ENCODE data around the gene RTF1. TPM values are rescaled to one million over a fixed set of nuclear protein-coding genes. Genes with fewer than 3 reads are reported as not detected.
"Not testable (repeated sequence)": the region's sequence is repeated elsewhere in the genome, so short reads cannot be mapped to it uniquely, and the experiment has no call there.

RTF1 gene
- total and polyA plus RNA-seq, 8 donors: 8.8 to 47.9 (median 41.9) TPM

DNA sequence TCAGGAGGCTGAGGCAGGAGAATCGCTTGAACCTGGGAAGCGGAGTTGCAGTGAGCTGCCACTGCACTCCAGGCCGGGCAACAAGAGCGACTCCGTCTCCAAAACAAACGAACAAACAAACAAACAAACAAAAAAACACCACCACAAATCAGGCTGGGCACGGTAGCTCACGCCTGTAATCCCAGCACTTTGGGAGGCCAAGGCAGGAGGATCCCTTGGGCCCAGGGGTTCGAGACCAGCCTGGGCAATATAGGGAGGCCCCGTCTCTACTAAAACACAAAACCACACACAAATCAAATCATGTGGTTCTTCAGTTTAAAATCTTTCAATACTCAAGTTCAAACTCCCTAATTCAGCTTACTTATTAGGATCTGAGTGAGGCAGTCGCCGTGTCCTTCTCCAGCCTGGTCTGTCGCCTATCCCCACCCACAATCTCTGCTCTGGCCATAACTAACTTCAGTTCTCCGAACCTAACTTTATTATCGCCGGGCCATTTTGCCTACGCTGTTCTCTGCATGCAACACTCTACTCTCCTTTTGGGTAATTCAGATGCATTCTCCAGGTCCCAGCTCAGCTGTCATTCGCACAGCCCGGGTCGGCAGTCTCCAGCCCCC is 660 bp upstream of the RTF1 start:
- intact Hi-C loops (cut with DNase I; ENCODE audit: low total_unique reads): no loop called here
- Histone ChIP-seq H3K27me3 (no peaks in the 10 kb centered on the region), H3K9me3 (no peaks in the 10 kb centered on the region), H3K27ac (peak overlapping the region; percentile 84 to 94 (median 89)), H3K4me3 (peak overlapping the region; percentile 79 to 91 (median 82)), H3K36me3 (no peaks in the 10 kb centered on the region), H3K4me1 (peaks cover 19 to 48% (median 35%) of the 10 kb centered on the region in 4 donors)
- 26 to 33% (median 32%) methylated on average over 20 of the region's 20 CpGs for WGBS, 5 donors
- DNase-seq: no peak
- TF ChIP-seq EP300 (IDR thresholded peaks at IDR 0.05) (no peak), POLR2AphosphoS5 (IDR thresholded peaks at IDR 0.05) (no peak), POLR2A (IDR thresholded peaks at IDR 0.05) (no peak)
- TF ChIP-seq, protein P1, sequence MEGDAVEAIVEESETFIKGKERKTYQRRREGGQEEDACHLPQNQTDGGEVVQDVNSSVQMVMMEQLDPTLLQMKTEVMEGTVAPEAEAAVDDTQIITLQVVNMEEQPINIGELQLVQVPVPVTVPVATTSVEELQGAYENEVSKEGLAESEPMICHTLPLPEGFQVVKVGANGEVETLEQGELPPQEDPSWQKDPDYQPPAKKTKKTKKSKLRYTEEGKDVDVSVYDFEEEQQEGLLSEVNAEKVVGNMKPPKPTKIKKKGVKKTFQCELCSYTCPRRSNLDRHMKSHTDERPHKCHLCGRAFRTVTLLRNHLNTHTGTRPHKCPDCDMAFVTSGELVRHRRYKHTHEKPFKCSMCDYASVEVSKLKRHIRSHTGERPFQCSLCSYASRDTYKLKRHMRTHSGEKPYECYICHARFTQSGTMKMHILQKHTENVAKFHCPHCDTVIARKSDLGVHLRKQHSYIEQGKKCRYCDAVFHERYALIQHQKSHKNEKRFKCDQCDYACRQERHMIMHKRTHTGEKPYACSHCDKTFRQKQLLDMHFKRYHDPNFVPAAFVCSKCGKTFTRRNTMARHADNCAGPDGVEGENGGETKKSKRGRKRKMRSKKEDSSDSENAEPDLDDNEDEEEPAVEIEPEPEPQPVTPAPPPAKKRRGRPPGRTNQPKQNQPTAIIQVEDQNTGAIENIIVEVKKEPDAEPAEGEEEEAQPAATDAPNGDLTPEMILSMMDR (IDR thresholded peaks at IDR 0.05): no peak

GRCh38 chr15:41417418-41418195 is 712 bp downstream of the RTF1 start:
- H3K4me3 ChIP-seq: peak overlapping the region; percentile 79 to 91 (median 82)
- no peaks in the 10 kb centered on the region for H3K27me3 ChIP-seq
- H3K4me1 ChIP-seq: peaks cover 19 to 55% (median 39%) of the 10 kb centered on the region in 4 donors
- no peaks in the 10 kb centered on the region for H3K9me3 ChIP-seq
- H3K36me3 ChIP-seq: no peaks in the 10 kb centered on the region
- H3K27ac ChIP-seq: peak overlapping the region; percentile 84 to 94 (median 89)
- intact Hi-C loops (cut with DNase I; ENCODE audit: low total_unique reads): no loop called here
- TF ChIP-seq, protein P1 (IDR thresholded peaks at IDR 0.05): no peak
- TF ChIP-seq EP300 (IDR thresholded peaks at IDR 0.05) (no peak), POLR2A (IDR thresholded peaks at IDR 0.05) (no peak), POLR2AphosphoS5 (IDR thresholded peaks at IDR 0.05) (no peak)
- WGBS, 5 donors: 0 to 2% (median 1%) methylated on average over 32 to 37 of the region's 37 CpGs
- peak in 1 of 2 donors; percentile 72 for DNase-seq

- WGBS, 5 donors: 89 to 94% (median 92%) methylated on average over 7 of the region's 7 CpGs
- Histone ChIP-seq H3K27ac (no peak overlapping the region), H3K27me3 (no peaks in the 10 kb centered on the region), H3K36me3 (no peaks in the 10 kb centered on the region), H3K4me3 (no peak overlapping the region), H3K9me3 (no peaks in the 10 kb centered on the region), H3K4me1 (peaks cover 0 to 34% (median 14%) of the 10 kb centered on the region in 4 donors)
- no peak for DNase-seq
- intact Hi-C loops (cut with DNase I; ENCODE audit: low total_unique reads): no loop called here
- TF ChIP-seq, protein P1 (IDR thresholded peaks at IDR 0.05): no peak
- TF ChIP-seq POLR2A (IDR thresholded peaks at IDR 0.05) (no peak), POLR2AphosphoS5 (IDR thresholded peaks at IDR 0.05) (no peak), EP300 (IDR thresholded peaks at IDR 0.05) (no peak)
Measured at GRCh38 chr15:41423979-41424659, 7.2 kb downstream of the RTF1 start.

GRCh38 chr15:41424809-41425208 is 7.9 kb downstream of the RTF1 start:
- no peak overlapping the region for H3K27ac ChIP-seq
- no peaks in the 10 kb centered on the region for H3K9me3 ChIP-seq
- H3K4me1 ChIP-seq: peaks cover 0 to 33% (median 14%) of the 10 kb centered on the region in 4 donors
- no peaks in the 10 kb centered on the region for H3K36me3 ChIP-seq
- intact Hi-C loops (cut with DNase I; ENCODE audit: low total_unique reads): no loop called here
- no peak for DNase-seq
- H3K27me3 ChIP-seq: no peaks in the 10 kb centered on the region
- H3K4me3 ChIP-seq: no peak overlapping the region
- WGBS, 5 donors: 93 to 97% (median 96%) methylated on average over 14 of the region's 14 CpGs
- TF ChIP-seq POLR2A (IDR thresholded peaks at IDR 0.05) (no peak), EP300 (IDR thresholded peaks at IDR 0.05) (no peak), POLR2AphosphoS5 (IDR thresholded peaks at IDR 0.05) (no peak)
- TF ChIP-seq, protein P1 (IDR thresholded peaks at IDR 0.05): no peak

DNA sequence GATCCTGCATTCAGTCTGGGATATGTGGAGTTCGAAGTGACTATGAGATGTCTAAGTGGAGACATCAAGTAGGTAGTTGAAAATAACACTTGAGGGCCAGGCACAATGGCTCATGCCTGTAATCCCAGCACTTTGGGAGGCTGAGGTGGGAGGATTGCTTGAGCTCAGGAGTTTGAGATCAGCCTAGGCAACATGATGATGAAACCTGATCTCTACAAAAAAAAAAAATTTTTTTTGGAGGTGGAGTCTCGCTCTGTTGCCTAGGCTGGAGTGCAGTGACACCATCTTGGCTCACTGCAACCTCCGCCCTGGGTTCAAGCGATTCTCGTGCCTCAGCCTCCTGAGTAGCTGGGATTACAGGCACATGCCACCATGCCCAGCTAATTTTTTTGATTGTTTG is 9.0 kb downstream of the RTF1 start:
- DNase-seq; H3K27me3 ChIP-seq; intact Hi-C loops (cut with DNase I; ENCODE audit: low total_unique reads); H3K4me3 ChIP-seq; H3K9me3 ChIP-seq; H3K36me3 ChIP-seq; H3K27ac ChIP-seq: not testable (repeated sequence)
- peaks cover 0 to 25% (median 10%) of the 10 kb centered on the region in 4 donors for H3K4me1 ChIP-seq
- WGBS, 5 donors: 92 to 97% (median 96%) methylated on average over 5 of the region's 5 CpGs
